ENCODE results near the gene YBEY. TPM values are rescaled to one million over a fixed set of nuclear protein-coding genes. Genes with fewer than 3 reads are reported as not detected.

Gene YBEY
- total RNA-seq, 4 donors from 2014 or later, result 6.1 to 16.3 (median 13.3) TPM

DNA sequence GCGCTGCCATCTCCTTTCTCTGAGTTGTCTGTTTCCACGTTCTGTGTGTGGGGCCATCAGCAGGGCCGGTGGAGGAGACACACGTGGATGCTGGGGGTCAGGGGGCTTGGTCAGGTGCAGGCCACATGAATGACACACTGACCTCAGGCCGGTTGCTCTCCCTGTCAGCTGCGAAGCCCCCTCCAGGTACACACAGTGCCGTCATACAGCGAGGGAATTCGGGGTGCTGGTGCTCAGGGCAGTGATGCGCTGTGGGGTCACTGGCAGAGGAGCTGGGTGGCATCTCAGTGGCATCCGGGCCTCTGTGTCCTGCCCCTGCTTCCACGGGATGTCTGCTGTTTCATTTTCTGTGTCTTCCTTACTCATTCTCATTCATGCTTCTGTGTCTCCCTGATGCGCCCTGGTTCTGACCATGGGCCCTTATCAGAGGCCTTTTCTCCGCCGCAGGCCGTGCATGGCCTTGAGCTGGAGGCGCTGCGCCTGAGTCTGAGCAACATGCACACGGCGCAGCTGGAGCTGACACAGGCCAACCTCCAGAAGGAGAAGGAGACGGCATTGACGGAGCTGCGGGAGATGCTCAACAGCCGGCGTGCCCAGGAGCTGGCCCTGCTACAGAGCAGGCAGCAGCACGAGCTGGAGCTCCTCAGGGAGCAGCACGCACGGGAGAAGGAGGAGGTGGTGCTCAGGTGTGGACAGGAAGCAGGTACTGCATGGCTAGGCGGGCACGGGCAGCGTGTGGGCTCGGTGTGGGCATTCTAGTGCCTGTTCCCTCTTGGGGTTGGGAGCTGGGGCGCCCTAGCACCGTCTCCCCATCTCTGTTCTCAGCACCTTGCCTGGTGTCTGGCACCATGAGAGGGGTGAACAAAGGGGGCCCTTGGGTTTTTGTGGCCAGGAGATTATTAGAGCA is 60.4 kb downstream of the YBEY start:
- Histone ChIP-seq H3K4me3 (no peak overlapping the region), H3K36me3 (peaks cover 0 to 78% of the 10 kb centered on the region in 2 donors), H3K27me3 (no peaks in the 10 kb centered on the region), H3K4me1 (no peaks in the 10 kb centered on the region), H3K27ac (no peak overlapping the region), H3K9me3 (no peaks in the 10 kb centered on the region)
- TF ChIP-seq EP300 (IDR thresholded peaks at IDR 0.05) (no peak), POLR2AphosphoS5 (IDR thresholded peaks at IDR 0.05) (no peak), CTCF (IDR thresholded peaks at IDR 0.05) (no peak), POLR2A (IDR thresholded peaks at IDR 0.05) (no peak)
- no peak for ATAC-seq
- 89 to 94% methylated on average over 8 to 13 of the region's 34 CpGs for WGBS, 2 donors (ENCODE audit: low coverage in 1 of 2)

DNA sequence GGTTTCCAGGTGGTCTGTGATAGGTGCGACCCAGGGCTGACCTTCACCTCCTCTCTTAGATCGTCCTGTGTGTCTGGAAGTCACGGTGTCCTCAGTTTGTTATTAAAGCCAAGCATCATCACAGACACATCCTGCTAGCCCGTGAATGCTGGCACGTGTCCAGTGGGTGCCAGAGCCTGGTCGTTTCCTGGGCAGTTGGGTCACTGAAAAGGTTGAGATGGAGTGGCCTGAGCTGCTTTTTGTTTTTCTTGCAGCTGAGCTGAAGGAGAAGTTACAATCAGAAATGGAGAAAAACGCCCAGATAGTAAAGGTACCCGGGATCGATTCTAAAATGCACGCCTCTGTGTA is 61.0 kb downstream of the YBEY start:
- WGBS, 2 donors (ENCODE audit: low coverage in 1 of 2), result 86% methylated on average over 4 to 5 of the region's 10 CpGs
- Histone ChIP-seq H3K27me3 (no peaks in the 10 kb centered on the region), H3K4me1 (no peaks in the 10 kb centered on the region), H3K9me3 (no peaks in the 10 kb centered on the region), H3K27ac (no peak overlapping the region), H3K36me3 (peaks cover 0 to 82% of the 10 kb centered on the region in 2 donors), H3K4me3 (no peak overlapping the region)
- TF ChIP-seq POLR2AphosphoS5 (IDR thresholded peaks at IDR 0.05), result no peak
- no peak for TF ChIP-seq EP300 (IDR thresholded peaks at IDR 0.05)
- TF ChIP-seq CTCF (IDR thresholded peaks at IDR 0.05), result no peak
- no peak for TF ChIP-seq POLR2A (IDR thresholded peaks at IDR 0.05)
- ATAC-seq, result no peak

Other genes starting within 250 kb of the YBEY start
- gene COL6A2, start 188.2 kb upstream of the YBEY start, total RNA-seq, result 1,000 to 10,000 TPM in 3 of 4 donors, 100 to 1,000 TPM in 1; 720 to 1,286 (median 1,215) TPM
- 1 to 10 TPM in 1 of 4 donors, under 1 TPM in 1, not detected in 2; 0.31 to 1.5 TPM for gene FTCD, start 130.8 kb upstream of the YBEY start, total RNA-seq
- 10 to 100 TPM in 1 of 4 donors, 1 to 10 TPM in 2, under 1 TPM in 1; 0.54 to 20.4 (median 7.9) TPM for gene SPATC1L, start 101.9 kb upstream of the YBEY start, total RNA-seq
- 100 to 1,000 TPM in 1 of 4 donors, 10 to 100 TPM in 3; 57.7 to 104 (median 85.7) TPM for gene LSS, start 57.6 kb upstream of the YBEY start, total RNA-seq
- gene MCM3AP, start 731 bp upstream of the YBEY start, total RNA-seq, result 10 to 100 TPM; 61.6 to 95.4 (median 71.7) TPM
- gene C21orf58, start 37.5 kb downstream of the YBEY start, total RNA-seq, result 1 to 10 TPM in 2 of 4 donors, under 1 TPM in 2; 0.13 to 2.8 (median 1.2) TPM
- 10 to 100 TPM; 24.3 to 31.1 (median 27.3) TPM for gene PCNT, start 37.8 kb downstream of the YBEY start, total RNA-seq
- 10 to 100 TPM; 19.9 to 40.8 (median 31.1) TPM for gene DIP2A, start 172.5 kb downstream of the YBEY start, total RNA-seq